ENCODE results near the gene RAD18.

RAD18 gene

DNA sequence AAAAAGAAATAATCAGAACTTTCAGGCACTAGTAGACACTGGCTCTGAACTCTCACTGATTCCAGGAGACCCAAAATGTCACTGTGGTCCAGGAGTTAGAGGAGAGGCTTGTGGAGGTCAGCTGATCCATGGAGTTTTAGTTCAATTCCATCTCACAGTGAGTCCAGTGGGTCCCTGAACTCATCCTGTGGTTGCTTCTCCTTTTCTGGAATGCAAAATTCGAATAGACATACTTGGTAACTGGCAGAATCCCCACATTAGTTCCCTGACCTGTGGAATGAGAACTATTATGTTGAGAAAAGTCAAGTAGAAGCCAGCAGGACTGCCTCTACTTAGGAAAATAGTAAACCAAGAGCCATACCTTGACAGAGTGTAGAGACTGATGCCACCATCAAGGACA, 106.6 kb downstream of the RAD18 start:
- DNase-seq: no peak

DNA sequence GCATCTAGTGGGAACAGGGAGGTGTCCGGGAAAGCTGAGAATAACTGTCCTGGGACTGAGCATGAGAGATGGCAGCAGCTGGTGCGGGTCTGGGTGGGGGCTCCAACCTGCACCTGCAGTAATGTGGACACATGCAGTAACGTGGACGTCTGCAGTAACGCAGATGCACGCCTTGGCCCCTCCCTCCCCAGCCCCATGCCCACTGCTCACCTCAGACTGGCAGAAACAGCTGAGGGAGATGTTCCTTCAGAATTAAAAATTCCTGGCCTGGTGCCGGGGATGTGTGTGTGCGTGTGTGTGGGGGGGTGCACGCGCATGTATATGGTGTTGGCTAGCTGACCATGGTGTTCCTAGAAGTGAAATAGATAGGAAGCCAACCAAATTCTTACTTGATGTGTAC, 107.2 kb downstream of the RAD18 start:
- DNase-seq: no peak

DNA sequence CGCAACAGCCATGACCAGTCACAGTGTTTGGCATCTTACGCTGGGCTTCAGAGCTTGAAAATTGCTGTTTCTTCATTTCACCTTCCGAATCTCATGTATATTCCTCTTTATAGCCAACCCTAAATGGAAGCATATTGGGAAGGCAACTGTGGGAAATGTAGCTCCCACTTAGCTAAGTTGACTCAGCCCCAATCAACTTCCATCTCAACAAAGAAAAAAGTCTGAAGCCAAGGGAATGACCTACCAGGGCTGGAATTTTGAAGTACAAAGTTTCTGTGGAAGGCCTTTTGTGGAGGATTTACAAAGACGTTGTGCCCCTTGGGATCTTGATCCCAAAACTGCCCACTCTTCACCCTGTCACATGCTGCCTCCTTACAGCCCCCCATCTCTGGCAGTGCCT, 108.6 kb downstream of the RAD18 start:
- no peak for DNase-seq

DNA sequence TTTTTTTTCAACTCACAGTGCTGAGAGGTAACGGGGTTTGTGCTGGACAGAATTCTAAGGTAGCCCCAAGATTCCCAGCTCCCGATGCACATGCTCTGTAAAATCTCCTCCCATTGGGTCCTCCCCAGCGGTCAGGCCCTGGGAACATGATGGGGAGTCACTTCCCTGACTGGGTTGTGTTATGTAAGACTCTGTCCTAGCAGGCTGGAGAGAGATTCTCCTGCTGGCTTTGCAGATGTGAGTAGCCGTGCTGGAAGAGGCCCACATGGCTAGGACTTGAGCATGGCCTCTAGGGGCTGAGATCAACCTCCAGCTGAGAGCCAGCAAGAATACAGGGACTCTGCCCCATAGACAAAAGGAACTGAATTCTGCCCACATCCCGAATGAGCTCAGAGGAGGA, 110.2 kb downstream of the RAD18 start:
- DNase-seq: no peak

DNA sequence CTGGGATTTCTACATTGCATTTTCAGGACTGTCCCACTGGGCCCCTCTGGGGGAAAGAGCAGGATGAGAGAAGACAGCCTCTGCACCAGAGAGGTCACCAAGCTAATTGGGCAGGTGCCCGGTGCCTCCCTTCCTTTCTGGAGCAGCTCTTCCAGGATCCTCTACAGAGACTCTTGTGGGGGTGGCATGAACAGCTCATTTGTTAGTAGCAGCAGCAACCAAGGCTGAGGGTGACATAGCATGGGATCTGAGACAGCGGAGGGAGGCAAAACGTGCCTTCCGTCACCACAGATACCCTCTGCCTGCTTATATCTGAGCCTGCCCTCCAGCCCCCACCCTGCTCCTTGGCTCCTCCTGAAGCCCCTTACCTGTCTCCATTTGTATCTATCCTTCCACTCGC, 110.8 kb downstream of the RAD18 start:
- no peak for DNase-seq

DNA sequence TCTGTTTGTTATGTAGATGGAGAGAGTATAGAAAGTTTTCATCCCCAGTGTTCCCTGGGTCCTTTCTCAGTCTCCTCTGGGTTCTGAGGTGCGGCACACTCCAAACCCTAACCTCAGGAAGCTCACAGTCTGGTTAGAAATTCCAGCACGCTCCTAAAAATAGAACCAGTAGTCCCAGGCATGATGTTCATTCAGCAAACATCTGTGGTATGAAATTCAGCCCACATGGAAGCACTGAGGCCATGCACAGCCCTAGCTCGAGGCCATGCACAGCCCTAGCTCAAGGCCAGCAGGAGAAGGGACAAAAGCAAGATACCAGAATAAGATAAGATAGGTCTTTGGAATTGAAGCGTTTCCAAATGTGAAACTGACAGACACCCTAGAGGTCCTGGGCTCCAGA, 111.6 kb downstream of the RAD18 start:
- no peak for DNase-seq

DNA sequence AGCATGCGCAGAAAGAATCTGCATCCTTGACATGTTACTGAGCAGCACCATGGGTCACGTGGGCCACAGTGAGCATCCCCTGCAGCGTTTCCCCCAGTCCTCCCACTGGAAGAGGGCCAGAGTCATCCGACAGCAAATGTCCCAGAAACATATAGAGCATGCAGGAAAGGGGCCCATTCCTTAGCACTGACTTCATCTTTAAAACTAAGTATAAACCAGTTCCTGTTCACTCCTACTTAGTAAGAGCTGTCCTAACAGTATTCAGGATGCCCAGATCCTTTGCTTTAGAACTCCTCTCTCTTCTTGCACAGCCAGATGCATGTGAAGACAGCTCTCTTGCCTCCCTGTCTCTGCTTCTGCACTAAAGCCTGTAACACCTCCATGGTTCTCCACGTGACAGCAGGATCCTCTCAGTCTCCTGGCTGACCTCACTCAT, 114.6 kb downstream of the RAD18 start:
- DNase-seq: no peak

DNA sequence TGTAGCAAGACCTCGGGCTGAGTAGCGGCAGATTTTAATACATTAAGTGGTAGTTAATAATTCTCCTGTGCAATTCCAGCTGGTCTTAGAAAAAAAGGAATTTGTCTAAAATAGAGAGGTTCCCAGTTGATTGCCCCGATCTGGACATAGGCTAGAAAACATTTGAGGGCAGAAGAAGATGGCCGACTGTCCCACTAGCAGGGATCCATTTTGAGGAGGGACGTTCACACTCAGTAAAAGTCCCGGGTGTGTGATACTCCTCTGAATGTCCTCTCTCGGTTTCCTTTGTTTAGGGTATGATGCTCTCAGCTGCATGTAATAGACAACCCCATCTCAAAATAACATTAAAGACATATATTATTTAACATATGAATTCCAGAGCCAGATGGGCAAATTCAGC, 116.0 kb downstream of the RAD18 start:
- no peak for DNase-seq

DNA sequence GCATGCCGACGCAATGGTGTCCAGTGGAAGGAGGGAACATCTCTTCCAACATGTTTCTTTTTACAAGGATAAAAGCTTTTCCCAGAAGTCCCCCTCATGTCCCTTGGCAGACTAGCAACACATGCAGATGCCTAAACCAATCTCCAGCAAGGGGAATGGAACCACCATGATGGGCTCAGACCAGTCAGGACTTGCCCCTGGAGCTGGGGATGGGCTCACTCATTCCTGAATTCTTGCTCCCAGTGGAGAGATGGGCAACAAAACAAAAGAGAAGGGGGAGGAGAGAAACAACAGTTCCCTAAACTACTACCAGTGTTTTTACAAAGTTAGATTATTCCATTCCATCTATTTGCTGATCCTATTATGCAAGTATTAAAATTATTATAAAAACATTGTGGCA, 117.1 kb downstream of the RAD18 start:
- no peak for DNase-seq

DNA sequence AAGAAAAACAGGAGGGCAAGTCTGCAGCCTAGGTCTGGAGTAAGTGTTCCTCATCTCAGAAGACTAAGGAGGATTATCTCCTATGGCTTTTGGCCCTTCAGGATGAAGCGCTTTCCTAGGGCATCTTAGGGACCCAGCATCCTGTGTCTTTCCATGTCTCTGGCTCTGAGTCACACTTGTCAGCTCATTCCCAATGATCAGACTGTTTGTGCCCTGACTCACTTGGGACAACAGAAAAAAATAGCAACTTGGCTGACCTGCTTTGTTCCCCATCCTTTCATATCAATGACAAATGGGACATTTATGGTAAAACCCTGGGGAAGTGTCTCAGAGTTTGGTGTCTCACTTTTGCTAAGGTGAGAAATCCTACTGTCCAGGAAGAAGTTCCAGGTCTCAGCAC, 117.6 kb downstream of the RAD18 start:
- no peak for DNase-seq

DNA sequence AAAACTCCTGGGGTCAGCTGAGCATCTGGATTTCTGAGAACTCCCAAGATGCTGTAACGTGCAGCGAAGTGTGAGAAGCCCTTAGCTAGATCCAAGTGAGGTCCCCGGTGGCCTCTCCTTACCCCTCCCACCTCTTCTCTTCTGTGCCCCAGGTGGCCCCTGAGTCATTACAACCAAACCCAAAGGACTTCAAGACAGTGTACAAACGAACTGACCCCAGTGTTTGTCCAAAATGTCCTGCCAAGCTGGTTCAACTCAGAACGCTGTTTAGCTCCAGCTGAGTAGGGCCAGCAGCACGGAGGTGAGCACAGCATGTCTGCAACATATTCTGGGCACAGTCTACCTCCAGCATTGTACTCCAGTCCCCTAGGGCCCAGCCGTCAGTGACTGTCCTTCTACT, 119.9 kb downstream of the RAD18 start:
- DNase-seq: no peak

DNA sequence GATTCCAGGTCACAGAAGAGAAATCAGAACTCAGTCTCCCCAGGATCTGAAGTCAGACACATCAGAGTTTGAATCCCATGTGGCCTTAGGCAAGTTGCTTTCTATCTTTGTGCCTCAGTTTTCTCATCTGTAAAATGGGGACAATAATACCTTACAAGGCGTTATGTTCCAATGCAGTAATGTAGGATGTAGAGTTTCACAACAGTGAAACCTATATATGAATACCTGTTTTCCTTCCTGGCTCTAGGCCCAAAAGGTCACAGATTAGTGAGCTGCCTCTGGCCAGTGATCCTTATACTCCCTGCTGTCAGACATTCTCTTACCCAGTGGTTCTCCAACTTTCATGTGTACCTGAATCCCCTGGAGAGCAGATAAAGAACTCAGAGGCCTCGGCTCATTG, 121.0 kb downstream of the RAD18 start:
- no peak for DNase-seq

DNA sequence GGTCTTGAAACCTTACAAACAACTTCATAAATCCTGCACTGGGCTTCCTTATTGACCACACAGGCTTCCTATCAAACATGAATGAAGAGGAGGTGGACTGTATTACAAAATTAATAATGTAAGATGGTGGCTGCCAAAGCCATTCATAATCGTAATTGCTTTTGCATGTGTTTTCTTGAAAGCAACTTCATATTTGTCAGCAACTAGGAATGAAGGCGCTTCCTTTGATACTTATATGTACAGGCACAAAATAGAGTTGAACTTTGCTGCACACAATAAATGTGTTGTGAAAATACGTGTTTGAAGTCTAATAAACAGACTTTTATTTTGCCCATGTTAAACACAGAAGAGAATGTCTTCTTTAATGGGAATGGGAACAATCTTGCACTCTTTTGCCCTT, 121.8 kb downstream of the RAD18 start:
- DNase-seq: no peak

DNA sequence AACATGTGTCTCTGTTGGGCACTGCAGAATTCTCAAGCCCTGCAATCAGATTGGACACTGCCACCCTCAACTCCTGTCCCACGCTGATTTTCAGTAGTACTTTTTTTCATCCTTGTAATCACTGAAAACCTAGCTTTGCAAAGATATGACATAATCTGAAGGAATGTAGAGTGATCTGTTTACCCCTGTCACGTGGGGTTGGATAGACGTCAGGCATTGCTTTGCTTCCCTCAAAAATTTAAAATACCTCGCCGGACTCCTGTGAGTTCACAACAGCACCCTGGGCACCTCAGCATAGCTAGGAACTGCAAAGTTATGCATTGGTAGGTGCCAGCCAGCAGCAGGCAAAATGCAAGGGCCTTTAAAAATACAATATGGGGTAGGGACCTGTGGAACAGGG, 122.7 kb downstream of the RAD18 start:
- no peak for DNase-seq

DNA sequence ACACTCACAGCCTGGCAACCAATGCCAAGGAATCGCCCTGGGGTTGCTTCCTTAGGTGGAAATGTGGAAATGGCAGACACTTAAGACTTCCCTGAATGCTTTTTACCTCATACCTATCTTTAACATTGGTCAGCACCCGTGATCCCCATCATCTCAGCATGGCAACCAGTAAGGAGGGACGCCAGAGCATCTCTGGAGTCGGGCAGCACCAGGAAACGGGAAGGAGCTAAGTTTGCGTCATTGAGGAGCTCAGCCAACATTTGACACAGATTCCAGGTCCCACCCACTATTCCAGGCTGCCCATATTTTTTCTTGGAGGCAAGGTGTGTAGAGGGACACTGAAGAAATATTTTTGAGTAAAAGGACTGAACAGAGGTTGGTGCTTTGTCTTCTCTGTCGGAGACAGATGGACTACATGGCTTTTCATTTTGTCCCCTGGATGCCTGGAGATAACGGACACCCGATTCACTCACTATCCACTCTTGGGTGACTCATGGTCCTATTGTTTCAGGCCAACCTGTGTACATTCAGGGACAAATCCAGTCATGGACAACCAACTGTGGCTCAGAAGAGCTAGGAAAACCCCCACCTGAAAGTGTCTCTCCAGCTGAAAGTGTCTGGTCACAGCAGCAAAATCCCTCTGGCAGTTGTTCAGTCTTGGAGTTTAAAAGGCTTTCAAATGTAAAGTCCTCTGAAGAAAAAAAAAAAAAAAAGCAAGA, 123.5 kb downstream of the RAD18 start:
- DNase-seq: no peak

DNA sequence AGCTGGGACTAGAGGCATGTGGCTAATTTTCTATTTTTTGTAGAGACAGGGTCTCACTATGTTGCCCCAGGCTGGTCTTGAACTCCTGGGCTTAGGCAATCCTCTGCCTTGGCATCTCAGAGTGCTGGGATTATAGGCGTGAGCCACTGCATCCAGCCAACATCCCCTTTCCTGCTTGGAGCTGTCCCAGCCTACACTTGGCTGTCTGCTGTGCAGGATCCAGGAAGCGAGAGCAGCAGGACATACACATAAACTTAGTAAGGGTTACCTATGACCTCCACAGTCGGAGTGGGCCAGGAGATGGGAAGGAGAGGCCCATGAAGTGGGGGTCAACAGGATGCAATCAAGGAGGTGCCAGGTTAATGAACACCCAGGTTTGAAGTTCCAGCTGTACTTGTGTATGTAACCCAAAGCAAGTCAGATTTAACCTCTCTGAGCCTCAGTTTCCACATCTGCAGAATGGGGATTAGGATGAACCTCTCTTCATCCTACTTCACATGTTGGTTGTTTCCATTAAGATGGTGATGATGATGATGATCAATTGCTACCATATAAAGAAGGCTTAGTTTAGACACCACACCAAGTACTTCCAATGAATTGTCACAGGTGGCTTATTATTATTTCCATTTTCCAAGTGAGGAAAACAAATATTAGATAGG, 124.4 kb downstream of the RAD18 start:
- no peak for DNase-seq

DNA sequence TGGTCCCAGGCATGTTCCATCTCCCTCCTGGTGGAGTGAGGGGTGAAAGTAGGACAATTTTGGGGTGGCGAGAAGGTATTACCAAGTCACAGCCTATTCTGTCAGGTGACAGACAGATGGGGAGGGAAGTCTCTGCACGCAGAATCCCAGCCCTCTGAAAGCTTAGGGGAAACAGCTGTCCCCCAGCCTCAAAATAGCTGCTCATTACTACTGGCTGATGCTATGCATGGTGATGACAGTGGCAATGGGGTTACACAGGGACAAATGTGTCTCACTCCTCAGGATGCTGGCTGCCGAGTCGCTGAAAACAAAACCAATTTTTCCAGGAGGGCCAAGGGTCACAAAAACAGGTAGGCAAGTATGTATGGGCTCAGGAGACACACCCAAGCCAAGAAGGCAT, 125.0 kb downstream of the RAD18 start:
- no peak for DNase-seq

DNA sequence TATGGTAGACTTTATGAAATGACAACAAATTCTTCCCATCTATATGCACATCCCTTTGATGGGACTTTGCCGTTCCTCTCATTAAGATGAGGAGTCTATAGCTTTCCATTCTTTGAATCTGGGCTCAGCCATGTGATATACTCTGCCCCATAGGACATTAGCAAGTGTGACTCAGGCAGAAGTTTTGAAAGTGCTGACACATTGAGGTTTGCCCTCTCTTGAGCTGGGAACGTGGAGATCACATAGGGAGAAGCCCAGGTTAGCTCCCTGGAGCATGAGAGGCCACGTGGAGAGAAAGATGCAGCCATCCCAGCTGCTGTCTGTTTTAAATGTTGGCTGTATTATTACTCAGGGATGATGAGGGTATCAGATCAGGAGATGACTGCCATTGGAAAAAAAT, 126.1 kb downstream of the RAD18 start:
- no peak for DNase-seq

DNA sequence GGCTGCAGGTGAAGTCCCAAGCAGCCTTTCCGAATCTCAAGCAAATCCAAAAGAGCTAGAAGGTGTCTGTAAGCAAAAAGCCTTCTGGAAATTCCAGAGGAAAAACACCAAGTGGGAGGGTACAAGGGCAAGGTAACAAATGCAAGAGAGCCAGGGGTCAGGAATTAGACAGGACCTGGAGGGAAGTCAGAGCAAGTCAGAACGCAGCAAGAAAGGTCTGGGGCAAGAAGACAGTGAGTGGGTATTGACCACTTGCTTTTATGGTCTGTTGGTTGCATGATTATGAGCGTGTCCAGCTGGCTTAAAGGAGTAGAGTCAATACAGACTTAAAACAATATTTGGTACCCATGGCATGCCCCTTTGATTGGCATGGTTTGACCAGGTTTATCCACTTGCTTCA, 127.2 kb downstream of the RAD18 start:
- DNase-seq: no peak

DNA sequence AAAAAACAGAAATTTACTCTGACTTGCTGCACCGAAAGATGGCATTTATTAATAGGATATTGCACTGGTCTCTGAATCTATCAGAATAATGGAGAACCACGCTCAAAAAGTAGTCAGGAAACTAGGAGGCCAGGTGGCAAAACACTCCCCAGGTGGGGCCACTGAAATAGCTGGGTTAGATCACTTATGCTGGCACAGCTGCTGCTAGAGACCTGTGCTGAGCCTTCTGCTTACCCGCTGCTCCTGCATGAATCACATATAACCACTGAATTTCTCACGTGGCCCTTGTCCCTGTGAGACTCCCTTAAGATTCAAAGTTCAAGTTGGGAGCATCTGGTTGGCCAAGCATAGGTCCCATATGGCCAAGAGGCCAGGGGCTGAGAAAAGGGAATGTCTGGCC, 127.9 kb downstream of the RAD18 start:
- DNase-seq: no peak

DNA sequence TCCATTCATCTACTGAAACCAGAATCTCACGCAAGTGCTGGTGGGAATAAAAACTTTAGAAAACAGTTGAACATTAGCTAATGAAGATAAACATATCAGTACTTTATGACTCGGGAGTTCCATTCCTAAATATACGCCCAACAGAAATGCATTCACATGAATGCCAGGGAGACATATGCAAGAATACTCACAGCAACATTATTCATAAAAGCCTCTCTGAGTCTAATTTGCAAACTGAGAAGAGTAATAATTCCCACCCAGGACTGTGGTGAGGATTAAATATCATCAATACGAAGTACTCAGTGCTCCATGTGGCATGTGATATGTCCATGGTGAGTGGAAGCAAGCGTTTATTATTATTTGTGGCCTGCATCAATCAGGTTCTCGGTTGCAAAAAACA, 128.3 kb downstream of the RAD18 start:
- DNase-seq: no peak

DNA sequence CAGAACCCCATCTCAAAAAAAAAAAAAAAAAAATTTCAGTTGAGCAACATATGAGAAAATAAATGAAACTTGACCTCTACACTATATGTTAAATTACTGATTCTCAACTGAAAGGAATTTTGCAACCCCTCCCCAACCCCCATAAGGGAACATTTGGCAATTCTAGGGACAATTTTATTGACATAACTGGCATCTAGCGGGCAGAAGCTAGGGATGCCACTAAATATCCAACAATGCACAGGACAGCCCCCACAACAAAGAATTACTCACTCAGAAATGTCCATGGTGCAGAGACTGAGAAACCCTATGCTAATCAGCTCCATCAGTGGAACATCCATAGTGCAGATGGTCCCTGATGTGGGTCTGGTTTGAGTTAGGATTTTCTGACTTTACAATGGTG, 135.6 kb downstream of the RAD18 start:
- DNase-seq: no peak

All from DMS79 treated with DMSO at 0.1 percent for 48 hours (cell line).